ENCODE measurements around the gene NPTXR.

DNA sequence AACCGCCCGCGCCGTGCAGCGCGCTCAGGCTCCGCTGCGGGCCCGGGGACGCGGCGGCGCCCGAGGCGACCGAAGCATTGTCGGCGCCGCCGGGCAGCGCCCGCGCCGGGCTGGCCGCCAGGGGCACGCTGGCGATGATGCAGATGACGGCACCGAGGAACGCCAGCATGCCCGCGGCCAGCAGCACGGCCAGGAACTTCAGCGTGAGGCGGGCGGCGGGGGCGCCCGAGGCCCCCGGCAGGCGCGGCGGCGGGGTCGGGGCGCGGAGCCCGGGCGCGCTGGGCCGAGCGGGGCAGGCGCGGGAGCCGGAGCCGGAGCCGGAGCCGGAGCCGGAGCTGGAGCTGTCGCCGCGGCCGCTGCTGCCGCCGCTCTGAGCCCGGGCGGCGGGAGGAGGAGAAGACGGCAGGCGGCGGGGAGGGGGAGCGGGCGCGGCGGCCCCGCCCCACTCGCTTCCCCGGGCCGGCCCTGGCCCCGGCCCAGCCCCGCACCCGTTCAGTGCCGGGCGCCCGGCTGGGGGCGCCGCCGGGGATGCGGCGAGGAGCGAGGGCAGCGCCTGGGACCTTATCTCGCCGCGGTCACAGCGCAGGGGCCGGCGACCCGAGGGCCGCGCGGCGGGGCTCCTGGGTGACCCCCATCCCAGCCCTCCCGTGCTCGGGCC lies at the start of gene NPTXR:
- TF ChIP-seq EZH2phosphoT487 (IDR thresholded peaks at IDR 0.05; ENCODE audit: insufficient read depth, low read depth) (no peak), EZH2 (IDR thresholded peaks at IDR 0.05; ENCODE audit: insufficient read depth, poor library complexity, severe bottlenecking) (no peak)

Data from GM23248 (cell line).